AG10803 (cell line): Measurements from ENCODE around the gene ZNF438.

ENCODE experiments used
- DNase-seq: peaks from one replicate; pipeline ENCODE4 v3.0.0; 2010; ENCODE audit warnings: low read depth
- H3K4me3 ChIP-seq: 2 replicates; pipeline ENCODE4 v1.5.1; 2011; ENCODE audit warnings: mild to moderate bottlenecking, low read length, control low read depth
- TF ChIP-seq, protein P1 (sequence below): conservative IDR thresholded peaks from 2 replicates; pipeline ENCODE4 v1.5.1; 2011; ENCODE audit warnings: mild to moderate bottlenecking, low read length, control low read depth, inconsistent platforms

The ZNF438 gene

DNA sequence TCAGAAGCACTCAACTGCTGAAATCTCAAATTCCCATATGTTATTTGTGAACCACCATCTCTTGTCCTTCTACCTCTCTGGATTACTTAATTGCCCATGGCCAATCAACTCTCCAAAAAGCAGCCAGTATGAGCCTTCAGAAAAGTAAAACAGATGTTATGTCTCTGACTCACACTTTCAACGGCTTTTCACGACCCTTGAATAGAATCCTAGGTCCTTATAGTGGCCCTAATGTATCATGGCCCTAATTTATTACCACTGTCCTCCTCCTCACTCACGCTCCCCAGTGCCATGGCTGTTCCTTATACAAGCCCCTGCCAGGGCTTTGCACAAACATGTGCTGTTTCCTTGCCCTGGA is 20.0 kb downstream of the ZNF438 start:
- DNase-seq, result peak; percentile 34

DNA sequence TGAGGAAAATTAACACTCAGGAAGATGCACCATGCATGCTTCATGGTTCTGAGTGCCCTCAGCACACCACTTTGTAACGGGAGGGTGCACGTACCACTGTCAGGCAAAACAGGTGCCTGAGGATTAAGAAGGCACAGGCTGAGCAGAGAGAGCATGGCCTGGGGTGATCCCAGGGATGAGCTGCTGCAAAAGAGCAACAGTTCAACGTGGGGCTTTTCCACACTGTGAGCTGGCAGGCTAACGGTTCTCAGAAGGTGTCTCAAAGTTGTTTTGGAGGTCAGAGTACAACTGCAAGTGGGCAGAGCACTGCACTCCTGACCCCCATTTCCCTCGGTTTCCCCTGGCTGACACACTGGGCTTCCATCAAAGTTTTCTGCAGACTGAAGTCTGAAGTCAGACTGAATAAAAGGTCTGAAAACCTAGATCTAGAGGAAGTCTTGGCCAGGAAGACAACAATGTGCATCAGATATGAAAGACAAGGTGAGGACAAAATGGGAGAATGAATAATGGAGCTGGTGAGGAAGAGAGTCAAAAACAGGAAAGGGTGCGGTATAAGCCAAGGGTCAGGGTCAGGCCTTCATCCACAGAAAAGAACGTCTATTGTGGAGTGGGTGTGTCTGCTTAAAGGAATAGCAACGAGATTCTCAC is 20.5 kb downstream of the ZNF438 start:
- TF ChIP-seq, protein P1, sequence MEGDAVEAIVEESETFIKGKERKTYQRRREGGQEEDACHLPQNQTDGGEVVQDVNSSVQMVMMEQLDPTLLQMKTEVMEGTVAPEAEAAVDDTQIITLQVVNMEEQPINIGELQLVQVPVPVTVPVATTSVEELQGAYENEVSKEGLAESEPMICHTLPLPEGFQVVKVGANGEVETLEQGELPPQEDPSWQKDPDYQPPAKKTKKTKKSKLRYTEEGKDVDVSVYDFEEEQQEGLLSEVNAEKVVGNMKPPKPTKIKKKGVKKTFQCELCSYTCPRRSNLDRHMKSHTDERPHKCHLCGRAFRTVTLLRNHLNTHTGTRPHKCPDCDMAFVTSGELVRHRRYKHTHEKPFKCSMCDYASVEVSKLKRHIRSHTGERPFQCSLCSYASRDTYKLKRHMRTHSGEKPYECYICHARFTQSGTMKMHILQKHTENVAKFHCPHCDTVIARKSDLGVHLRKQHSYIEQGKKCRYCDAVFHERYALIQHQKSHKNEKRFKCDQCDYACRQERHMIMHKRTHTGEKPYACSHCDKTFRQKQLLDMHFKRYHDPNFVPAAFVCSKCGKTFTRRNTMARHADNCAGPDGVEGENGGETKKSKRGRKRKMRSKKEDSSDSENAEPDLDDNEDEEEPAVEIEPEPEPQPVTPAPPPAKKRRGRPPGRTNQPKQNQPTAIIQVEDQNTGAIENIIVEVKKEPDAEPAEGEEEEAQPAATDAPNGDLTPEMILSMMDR, result no peak
- DNase-seq, result no peak
- H3K4me3 ChIP-seq, result no peak overlapping the region

More for the DNA sequence above, 20.0 kb downstream of the ZNF438 start:
- no peak overlapping the region for H3K4me3 ChIP-seq
- TF ChIP-seq, protein P1, result no peak

DNA sequence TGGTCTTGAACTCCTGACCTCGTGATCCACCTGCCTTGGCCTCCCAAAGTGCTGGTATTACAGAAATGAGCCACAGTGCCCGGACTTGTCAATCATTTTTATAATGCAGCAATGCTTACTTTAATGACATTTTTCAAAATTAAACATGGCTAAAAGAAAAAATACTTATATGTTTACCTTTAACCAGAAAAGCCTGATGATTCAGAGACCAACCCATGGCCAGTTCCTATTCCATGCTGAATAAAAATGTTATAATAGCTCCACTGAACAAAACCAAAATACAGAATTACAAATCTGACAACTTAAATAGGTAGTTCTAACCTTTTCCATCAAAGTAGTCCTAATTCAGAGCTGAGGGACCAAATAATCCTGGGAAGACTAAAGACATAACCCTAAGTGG is 21.6 kb downstream of the ZNF438 start:
- no peak overlapping the region for H3K4me3 ChIP-seq
- TF ChIP-seq, protein P1, result no peak
- DNase-seq, result no peak

DNA sequence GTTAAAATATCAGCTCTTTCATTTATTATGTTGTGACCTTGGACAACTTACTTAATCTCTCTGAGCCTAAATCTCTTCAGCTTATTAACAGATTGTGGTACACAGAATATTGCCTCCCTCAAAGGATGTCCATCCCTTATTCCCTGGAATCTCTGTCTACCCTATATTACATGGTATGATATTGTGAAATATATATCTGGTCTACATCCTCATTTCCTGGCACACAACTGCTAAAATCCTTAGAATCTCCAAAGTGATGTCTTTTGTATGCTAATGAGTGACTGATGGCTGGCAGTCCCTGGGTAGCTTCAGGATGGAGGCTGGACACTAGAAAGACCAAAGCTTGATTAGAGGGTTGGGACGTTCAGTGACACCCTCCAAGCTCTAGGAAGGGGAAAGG is 25.8 kb downstream of the ZNF438 start:
- DNase-seq, result no peak
- TF ChIP-seq, protein P1, result no peak
- H3K4me3 ChIP-seq, result no peak overlapping the region

DNA sequence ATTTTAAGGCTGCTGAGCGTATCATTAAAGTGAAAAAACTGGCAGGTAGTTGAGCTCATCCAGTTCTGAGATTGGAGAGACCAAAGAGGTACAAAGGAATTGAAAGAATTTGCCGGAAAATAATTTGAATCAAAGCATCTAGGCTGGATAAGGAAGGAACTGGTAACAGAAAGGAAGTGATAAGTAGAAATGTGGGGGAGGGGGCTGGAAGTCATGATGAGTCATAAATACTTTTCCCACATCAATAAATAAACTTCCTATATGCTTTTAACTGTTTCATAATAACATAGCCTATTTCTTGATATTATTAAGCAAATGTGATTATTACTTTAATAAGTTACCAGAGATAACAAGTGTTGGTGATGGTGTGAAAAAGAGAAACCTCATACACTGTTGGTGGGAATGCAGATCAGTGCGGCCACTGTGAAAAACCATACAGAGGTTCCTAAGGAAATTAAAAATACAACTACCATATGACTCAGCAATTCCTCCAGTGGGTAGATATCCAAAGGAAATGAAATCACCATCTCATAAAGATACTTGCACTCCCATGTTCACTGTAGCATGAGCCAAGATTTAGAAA is 27.0 kb downstream of the ZNF438 start:
- peak; percentile 69 for DNase-seq
- H3K4me3 ChIP-seq, result no peak overlapping the region
- TF ChIP-seq, protein P1, result no peak

DNA sequence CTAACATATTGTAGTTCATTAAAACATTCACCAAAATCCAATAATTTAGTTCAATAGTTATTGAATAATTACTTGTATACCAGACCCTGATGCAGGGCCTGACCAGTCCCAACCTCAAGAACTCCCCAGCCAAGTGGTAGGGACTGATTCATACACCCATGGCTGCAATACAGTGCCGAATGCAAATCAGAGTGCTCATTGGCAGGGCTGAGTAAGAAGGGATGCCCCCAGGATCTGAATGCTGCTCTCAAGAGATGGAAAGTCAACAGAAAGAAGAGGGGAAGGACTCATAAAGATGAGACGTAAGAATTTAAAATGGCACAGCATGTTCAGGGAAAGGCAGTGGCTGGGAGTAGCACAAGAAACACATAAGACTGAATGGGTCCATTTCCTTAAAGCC is 29.9 kb downstream of the ZNF438 start:
- TF ChIP-seq, protein P1, result no peak
- DNase-seq, result no peak
- no peak overlapping the region for H3K4me3 ChIP-seq

DNA sequence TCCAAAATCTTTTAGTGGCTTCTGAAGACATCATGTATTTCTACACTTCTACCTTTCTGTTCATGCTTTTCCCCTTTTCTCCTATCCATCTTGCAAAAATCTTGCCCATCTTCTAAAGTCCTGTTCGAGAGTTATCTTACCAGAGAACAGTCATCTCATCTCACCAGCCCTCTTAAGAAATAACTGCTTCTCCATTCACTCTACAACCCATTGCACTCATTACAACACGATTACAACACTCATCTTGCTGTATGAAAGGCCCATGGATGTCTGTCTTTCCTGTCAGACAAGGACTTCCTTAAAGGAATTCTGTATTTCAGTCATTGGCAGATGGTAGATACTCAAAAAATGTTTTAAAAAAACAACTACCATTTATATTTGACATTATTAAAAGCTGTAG is 30.8 kb downstream of the ZNF438 start:
- TF ChIP-seq, protein P1, result no peak
- H3K4me3 ChIP-seq, result no peak overlapping the region
- DNase-seq, result peak; percentile 51
